Articular chondrocyte of knee joint (primary cell): Measurements from ENCODE around the gene C8A. TPM values are rescaled to one million over a fixed set of nuclear protein-coding genes. Genes with fewer than 3 reads are reported as not detected.

Experiments used
- total RNA-seq: library from RNA; depleted of rRNA; stranded (reverse); fragments of >200 nt; gene quantifications from 2 replicates; pipeline ENCODE4 v1.2.3, GENCODE V29; 2012

Gene C8A
- total RNA-seq = not detected in 2 replicates

GRCh38 chr1:56854521-56855099, at the start of gene C8A:
TSS of gene C8A (plus strand) at chr1:56854797. CDS start at chr1:56854902, 105 bp downstream.

DNA sequence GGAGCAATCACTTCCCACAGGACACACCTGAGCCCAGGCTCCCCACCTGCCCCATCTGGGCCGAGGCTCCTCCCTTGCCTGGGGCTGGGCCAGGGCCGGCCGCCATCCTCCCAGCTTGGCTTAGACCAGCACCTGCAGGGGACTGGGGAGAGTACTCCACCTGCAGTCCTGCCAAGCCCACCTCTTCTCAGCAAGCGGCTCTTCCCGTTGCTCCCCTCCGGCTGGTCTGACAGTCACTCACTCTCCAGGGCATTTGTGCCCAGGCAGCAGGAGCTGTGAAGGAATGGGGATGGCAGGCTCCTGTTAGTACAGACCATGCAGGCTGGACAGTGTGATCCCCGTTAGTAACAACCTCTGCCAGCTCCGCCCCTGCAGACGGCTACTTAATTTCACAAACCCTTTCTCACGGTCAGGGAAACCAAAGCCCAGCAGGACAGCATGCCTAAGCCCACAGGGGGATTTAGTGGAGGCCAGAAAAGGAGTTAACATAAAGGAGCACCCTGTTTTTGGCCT, 35.2 kb upstream of the C8A start, which contains the start of gene FYB2:
Gene FYB2, minus strand, starts transcription at position 18 of the 513 bp plus-strand sequence. CDS start 114 bp downstream, outside the sequence.

GRCh38 chr1:56965916-56966697, 111.5 kb downstream of the C8A start, which contains the start of gene C8B:
TSS of gene C8B (minus strand) at chr1:56966015. CDS start at chr1:56965948, 67 bp downstream.

Other genes starting within 250 kb of the C8A start
- 1.6 and 2.5 TPM in 2 replicates for gene PRKAA2, start 209.5 kb upstream of the C8A start, total RNA-seq
- not detected in 2 replicates for gene FYB2, start 35.4 kb upstream of the C8A start, total RNA-seq
- not detected in 2 replicates for gene C8B, start 111.2 kb downstream of the C8A start, total RNA-seq